Measurements from ENCODE around the gene KERA. TPM values are rescaled to one million over a fixed set of nuclear protein-coding genes. Genes with fewer than 3 reads are reported as not detected.

KERA gene
- total RNA-seq, 1 donor from 2014 or later = not detected

GRCh38 chr12:91074154-91074709, 16.4 kb upstream of the KERA start:
- no peak for DNase-seq (ENCODE audit: low read depth)

- DNase-seq (ENCODE audit: low read depth) = no peak
Measured at GRCh38 chr12:91073426-91073825, 15.6 kb upstream of the KERA start.

- peak; percentile 55 for DNase-seq (ENCODE audit: low read depth)
Measured at GRCh38 chr12:91072931-91073330, 15.1 kb upstream of the KERA start.

GRCh38 chr12:91070936-91071335, 13.1 kb upstream of the KERA start:
- no peak for DNase-seq (ENCODE audit: low read depth)

DNA sequence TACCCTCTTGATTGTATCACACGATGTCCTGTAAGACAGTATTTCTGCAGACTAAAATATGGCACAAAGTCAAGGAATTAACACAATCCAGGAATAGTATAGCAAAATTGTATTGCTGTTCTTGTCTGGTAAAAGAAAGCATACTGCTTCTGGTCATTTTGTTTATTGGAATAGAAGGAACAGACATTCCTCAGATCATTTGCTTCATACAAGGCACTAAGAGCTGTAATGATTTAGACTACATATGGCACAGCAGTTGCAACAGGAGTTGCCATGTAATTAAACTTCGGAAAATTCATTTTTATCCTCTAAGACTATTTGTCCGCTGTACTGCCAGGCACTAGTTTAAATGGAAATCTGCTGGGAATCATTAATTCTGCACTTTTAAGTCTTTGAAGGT, 7.6 kb upstream of the KERA start:
- no peak for DNase-seq (ENCODE audit: low read depth)

DNA sequence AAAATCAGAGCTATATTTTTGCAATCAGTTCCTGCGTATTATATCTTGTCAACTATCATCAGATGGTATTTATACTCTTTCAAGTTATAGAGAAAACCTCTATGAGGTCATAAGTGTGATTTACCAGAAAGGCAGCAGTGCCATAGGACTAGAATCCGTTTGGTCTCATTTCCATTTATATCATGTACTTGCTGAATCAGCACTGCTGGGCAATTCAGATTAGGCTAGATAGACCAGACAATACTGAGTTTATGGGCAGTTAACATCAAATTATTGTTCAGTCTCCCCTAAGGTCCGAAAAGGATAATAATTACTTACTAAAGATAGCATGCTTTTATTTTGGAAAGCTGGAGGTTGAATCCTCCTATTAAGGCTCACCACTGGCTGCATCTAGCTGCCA, 6.8 kb upstream of the KERA start:
- no peak for DNase-seq (ENCODE audit: low read depth)

- DNase-seq (ENCODE audit: low read depth) = no peak
Measured at GRCh38 chr12:91061091-91061490, 3.3 kb upstream of the KERA start.

GRCh38 chr12:91059211-91059610, 1.4 kb upstream of the KERA start:
- DNase-seq (ENCODE audit: low read depth) = no peak

GRCh38 chr12:91058786-91059185, 962 bp upstream of the KERA start:
- no peak for DNase-seq (ENCODE audit: low read depth)

DNA sequence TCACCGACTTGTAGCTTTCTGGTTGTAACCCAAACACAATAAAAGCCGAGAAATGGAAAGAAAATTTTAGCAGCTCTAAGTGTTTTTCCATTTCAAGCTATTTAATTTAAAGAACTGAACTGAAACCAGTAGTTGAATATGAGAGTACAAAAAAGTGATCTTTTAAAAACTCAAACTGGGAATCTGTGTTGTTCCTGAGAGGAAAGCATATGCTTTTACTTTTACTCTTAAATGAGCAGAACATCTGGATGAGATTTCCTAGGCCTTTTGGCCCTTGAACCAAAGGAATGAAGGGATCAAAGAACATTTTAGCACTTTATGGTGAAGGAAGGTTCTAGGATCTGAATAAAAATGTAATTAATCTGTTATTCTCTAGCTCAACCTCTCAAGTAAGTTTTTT, 1.3 kb downstream of the KERA start:
- no peak for DNase-seq (ENCODE audit: low read depth)

- DNase-seq (ENCODE audit: low read depth) = no peak
Measured at GRCh38 chr12:91055976-91056375, 1.8 kb downstream of the KERA start.

DNA sequence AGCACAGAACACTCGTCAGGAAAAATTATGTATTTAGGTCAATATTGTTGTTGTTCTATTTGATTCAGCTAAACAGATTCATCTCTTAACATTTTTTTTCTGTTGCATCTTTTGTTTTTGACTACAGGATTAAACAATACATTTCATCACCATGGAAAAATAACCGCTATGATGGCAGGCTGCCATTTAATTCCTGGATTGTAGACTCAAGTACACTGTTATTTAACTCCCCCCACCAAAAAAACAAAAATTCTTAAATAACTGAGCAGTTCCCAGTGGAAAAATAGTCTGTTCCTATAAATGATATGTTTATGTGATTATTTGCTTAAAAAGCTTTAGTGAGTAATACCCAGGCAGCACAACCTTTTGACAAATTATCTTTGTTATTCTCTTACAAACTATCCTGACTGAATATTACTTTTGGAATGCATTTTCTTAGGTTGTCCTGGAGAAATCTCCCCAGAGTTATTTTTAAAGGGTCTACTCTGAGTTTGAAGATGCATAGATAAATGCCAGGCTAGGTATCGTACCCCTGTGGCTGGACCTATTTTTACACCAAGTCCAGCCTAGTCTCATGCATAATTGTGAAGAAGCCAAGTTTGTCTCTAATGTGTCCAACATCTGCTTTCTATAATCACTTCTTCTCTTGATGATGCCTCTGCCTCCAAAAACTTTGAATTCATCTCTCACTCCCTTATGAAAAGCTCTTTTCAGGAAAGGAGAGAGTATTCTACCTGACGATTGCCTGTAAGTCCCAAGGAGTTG, 3.7 kb downstream of the KERA start:
- peak; percentile 78 for DNase-seq (ENCODE audit: low read depth)

DNA sequence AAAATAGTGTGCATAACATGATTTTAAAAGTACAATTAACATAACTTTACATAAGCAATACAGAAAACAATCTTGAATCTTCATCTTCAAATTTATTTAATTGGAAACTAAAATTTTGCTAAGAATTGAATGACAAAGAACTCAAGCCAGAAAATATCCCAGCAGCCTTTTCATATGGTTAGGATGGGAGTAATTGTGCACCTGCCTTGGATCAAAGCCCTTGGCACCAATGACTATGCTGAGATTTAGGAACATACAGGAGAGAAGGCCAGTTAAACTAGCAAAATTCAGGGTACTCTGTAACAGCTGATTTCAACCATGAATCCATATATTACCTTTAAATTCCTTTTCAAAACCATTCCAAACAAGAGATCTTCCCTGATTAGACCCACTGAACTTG, 5.8 kb downstream of the KERA start:
- no peak for DNase-seq (ENCODE audit: low read depth)

DNA sequence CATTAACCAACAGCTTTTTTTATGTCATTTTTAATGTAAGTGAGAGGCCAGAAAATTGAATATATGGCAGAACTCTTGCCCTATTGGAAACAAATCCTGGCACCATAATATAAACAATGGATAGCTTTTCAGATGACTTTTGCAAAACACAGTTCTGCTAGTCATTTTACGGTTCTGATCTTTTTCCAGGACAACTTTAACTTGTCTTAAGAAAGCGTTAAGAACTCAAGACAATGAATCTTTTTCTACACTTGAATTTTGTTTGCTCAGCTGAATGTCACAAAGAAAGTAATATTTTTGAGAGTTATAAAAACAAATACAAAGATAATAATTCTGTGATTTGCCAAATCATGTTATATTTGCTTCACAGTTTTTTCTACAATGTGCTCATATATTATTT, 13.2 kb downstream of the KERA start:
- DNase-seq (ENCODE audit: low read depth) = no peak

GRCh38 chr12:91043408-91043807, 14.4 kb downstream of the KERA start:
- no peak for DNase-seq (ENCODE audit: low read depth)

DNA sequence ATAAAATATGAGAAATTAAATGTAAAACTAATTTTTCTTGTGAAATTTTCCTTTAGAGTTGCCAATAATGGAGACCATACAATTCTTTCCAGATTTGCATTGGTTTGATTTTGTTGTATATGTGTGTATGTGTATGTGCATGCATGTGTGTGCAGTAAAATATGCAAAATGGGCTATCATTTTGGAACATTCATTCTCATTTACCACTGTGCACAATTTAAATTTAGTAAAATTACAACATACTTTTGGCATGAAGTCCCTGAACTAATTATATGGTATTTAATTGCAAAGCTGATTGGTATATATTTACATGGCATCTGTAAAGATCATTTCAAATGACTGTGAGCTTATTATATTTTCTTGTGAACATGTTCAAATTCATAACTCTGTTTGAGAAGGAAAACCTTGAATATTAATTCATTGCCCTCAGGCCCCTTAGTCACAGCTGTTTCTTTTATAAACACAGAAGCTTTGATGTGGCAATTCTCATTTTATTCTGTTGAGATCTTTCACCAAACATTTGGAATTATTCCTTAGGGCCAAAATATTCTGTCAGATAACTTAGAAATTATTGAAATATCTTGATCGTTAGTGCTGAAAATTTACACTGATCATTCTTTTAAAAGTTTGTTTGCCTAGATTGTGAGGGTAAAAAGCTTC, 17.6 kb downstream of the KERA start:
- DNase-seq (ENCODE audit: low read depth) = peak; percentile 39

DNA sequence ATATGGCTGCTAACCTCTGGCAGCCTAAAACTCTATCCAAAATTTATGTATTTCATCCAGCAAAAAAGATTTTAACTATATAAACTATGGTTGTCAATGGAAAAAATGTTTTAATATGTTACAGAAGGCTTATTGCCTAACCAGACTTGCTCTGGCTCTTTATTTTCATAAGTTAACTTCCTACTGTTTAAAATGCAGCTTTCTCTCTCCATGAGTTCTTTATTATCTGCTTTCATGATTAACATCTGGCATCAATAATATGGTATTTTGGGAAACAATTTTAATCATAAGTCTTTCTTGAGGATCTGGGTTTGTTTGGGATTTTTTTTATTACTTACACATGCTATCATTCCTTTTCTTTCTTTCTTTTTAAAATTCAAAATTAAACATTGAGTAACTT, 20.5 kb downstream of the KERA start:
- no peak for DNase-seq (ENCODE audit: low read depth)

DNA sequence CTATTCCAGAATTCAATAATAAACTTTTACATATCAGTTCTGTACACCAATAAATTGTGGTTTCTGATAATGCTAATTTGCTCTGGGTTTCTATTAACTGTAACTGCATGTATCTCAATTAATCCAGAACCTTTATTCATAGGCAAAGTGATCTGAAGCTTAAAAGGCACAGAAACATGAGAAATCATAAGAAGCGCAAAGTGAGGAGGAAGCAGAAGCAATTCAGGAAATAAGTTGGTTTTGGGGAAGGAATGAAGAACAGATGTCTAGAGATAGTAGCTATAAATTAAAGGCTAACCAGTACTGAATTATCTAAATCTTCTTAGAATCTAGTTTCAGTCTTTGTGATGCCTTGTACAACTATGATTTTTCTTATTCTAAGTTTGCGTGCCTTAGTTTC, 24.6 kb downstream of the KERA start:
- no peak for DNase-seq (ENCODE audit: low read depth)

GRCh38 chr12:91023326-91024004, 34.4 kb downstream of the KERA start:
- peak; percentile 63 for DNase-seq (ENCODE audit: low read depth)

DNA sequence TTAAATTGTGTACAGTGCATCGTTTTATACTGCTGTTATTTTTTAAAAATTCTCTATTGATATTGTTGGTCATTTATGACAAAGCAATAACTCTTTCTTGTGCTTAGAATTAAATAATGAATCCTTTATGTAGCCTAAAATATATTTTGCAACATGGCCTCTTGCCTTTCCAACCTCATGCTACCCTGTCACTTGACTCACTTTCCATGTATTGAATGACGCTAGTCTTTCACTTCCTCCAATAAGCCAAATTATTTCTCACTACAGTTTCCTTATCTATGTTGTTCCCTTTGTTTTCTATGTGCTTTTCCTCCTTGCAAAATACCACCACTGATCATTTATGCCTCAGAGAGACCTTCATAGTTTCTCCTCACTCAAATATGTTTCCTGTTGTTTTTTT, 36.7 kb downstream of the KERA start:
- DNase-seq (ENCODE audit: low read depth) = no peak

DNA sequence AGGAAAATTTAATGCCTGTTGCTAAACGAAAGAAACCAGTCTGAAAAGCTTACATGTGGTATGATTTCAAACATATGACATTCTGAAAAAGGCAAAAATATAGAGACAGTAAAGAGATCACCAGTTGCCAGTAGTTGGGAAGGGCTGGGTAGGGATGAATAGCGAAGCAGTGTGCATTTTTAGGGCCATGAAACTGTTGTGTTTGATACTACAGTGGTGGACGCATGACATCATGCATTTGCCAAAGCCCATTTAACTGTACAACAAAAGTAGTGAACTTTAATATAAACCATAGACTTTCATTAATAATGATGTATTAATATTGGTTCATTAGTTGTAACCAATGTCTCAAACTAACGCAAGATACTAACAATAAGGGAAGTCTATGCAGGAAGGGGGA, 38.4 kb downstream of the KERA start:
- no peak for DNase-seq (ENCODE audit: low read depth)
